Lung microvascular endothelial cell (primary cell): ENCODE data around the gene SARNP. TPM values are rescaled to one million over a fixed set of nuclear protein-coding genes. Genes with fewer than 3 reads are reported as not detected.
"Not testable (repeated sequence)": the region's sequence is repeated elsewhere in the genome, so short reads cannot be mapped to it uniquely, and the experiment has no call there.

Experiments used
- DNase-seq, 2 donors: peaks; one replicate each; pipeline versions ENCODE4 v3.0.0 to v3.0.0-alpha.2; 2010; ENCODE audit warnings: low read depth in 2 of 2
- total RNA-seq: library from RNA; depleted of rRNA; stranded (reverse); fragments of >200 nt; gene quantifications from 2 replicates; pipeline ENCODE4 v1.2.1, GENCODE V29; 2014

SARNP gene
- total RNA-seq, 1 donor from 2014 or later = 74.0 TPM

DNA sequence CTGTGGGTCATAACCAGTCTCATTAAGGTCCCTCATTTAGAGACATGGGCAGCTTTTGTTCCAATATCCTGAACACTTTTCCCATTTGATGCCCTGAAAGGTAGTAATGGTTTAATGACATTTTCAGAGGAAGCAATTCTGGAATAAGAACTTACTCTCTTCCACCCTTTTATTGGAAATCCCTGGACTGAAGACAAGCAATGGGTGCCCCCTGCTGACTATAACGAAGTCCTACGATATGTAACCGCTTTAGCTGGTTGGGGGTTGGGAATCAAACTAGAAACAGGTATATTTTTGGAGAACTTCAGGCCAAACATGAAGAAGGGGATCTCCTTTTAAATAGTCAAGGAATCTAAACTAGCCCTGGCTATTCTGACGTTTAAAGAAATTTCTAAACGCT is 20.5 kb downstream of the SARNP start:
- DNase-seq = peak; percentile 62 to 73

DNA sequence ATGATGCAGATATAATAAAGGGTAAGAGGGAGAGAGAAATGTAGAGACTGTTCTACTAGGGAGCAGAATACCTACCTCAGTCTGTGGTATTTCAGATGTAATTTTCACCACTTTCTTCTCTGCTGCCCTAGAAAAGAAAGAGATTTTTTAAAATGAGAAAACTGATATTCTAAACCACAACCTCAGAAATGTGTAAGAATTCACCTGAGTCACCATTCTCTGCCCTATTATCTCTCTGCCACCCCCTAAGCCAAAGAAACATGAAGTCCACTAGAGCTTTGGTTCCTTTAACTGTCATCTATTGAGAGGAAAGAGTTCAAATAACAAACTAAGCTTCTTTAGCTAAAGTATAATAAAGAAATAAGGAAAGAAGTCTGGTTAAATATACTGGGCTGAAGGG is 21.6 kb downstream of the SARNP start:
- DNase-seq = no peak

DNA sequence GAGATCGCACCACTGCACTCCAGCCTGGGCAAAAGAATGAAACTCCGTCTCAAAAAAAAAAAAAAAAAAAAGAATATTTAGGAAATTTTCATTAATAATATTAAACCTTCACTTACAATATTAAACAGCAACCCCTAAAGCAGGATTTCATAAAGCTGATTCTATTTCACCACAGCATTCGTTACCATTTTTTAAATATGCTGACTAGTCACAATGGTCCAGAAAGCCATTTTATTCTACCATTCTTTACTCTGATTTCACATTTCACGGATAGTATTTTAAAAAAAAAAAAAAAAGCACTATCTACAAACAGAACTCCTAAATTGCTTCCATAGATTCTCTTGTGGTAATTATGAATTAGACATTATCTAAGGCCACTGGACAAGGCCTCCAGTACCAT is 27.6 kb downstream of the SARNP start:
- no peak for DNase-seq

DNA sequence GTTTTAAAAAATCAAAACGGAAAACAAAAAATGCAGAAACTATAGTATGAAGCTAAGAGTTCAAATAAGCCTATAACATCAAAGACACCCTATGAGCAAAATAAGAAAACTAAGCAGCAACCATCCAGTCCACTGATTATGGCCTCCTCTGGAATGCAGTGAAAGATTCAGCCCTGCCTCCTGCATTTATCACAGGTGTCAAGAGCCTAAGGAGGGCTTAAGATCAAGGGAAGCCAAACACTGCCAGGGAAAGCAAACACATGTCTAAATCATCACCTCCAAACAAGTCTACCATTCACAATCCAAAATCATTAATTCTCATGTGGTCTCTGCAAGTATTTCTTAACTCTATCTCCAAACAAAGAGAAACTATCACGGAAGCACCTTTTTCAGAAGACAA is 28.4 kb downstream of the SARNP start:
- no peak for DNase-seq

DNA sequence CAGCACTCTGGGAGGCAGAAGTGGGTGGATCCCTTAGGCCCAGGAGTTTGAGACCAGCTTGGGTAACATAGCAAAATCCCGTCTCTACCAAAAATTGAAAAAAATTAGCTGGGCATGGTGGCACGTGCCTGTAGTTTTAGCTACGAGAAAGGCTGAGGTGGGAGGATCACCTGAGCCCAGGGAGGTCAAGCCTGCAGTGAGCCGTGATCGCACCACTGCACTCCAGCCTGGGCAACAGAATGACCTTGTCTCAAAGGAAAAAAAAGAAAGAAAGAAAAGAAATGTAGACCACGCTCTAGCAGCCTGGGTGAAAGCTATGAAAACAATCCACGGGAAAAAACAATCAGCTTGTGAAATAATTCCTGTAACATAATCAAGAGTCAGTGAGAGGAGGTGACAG is 29.0 kb downstream of the SARNP start:
- no peak for DNase-seq

DNA sequence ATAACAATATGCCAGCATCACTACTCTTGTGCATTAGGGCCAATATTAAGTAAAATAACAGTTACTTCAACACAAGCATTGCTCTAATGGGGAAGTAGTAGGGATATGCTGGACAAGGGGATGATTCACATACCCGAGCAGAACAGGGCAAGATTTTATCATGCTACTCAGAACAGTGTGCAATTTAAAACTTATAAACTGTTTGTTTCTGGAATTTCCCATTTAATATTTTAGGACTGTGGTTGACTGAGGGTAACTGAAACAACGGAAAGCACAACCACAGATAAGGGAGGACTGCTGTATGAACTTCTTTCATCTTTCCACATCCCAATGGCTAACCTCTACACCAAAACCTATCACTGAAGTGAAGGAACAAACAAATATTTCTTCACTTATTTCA is 36.8 kb downstream of the SARNP start:
- DNase-seq = peak in 1 of 2 donors; percentile 4

DNA sequence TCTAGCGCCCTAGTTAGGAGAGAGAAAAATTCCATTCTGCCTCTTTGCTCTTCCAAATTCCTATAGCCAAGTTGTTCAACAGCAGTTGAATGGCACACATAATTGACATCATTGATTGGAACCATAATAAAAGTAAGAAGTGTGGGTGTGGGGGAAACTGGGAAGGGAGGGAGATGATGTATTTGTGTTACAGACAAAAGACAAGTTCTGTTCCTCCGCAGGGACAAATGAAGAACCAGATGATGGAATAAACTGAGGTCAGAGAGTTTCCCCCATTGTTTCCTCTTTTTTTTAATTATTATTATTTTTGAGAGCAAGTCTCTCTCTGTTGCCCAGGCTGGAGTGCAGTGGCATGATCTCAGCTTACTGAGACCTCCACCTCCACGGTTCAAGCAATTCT is 39.7 kb downstream of the SARNP start:
- DNase-seq = no peak

DNA sequence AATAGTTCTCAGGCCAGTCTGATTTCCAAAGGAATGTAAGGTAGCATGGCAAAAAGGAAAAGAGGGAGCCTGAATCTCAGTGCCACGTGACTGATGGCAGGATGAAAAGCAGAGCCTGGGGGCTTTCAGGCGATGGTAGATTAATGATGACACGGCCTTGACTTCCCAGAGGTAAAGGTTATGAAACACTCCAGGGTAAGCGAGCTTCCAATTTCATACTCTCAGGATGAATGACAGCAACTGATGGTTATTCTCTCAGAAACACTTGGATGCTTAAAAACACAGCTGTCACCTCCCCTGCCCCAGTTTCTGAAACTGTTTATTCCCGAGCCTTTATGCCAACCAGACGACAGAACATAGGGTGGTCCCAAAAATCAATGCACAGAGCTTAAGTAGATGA is 45.8 kb downstream of the SARNP start:
- DNase-seq = no peak

DNA sequence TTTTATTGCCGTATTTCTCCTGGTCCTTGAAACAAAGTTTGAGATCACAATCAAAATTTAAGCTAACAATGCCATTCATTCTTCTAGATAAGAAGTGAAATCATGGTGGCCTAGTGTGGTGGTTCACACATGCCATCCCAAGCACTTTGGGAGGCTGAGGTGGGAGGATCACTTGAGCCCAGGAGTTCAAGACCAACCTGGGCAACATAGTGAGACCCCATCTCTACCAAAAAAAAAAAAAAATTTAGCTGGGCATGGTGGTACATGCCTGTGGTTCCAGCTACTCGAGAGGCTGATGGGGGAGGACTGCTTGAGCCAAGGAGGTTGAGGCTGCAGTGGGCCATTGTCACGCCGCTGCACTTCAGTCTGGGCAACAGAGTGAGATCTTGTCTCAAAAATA is 50.4 kb downstream of the SARNP start:
- no peak for DNase-seq

DNA sequence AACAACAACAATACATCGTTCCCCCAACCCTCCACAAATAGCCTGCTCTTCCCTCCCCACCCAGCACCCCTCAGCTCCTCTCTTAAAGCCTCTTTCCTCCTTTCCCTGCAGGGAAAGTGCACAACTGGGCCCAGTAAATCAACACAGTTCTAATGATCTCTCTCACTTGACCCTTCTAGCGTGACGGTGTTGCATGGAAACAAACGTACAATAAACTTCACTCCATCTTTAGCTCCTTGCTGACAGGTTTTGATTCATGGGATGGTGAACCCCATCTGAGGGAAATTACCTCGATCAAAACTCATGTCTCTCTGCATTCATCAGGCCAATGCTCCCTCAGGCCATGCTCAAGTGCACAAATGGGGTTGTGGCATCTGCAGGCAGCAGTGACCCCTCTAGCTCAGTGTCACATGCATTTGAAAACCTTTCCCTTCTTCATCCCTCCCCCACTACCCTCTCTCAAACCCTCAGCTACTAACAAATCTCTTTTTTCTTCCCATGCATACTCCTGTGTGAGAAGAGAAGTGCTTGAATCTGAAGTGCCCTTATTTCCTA is 51.7 kb downstream of the SARNP start:
- no peak for DNase-seq

DNA sequence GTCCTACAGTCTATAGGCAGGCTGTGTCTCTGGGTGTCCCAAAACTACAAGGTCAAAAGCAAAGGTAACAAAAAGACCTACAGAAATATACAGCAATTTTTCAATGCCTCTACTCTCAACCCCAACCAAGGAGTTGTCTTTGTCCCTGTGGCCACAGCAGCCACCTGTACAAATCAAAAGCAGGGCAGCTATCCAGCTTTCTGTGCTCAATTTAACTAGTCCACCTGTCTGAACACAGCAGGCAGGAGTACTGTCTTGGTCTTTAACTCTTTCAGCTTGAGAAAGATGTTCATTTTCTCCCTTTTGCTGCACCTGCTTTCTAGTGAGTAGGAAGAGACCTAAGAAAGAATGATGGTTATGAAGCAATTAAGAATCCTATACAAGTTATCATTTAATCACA is 54.9 kb downstream of the SARNP start:
- DNase-seq = no peak

DNA sequence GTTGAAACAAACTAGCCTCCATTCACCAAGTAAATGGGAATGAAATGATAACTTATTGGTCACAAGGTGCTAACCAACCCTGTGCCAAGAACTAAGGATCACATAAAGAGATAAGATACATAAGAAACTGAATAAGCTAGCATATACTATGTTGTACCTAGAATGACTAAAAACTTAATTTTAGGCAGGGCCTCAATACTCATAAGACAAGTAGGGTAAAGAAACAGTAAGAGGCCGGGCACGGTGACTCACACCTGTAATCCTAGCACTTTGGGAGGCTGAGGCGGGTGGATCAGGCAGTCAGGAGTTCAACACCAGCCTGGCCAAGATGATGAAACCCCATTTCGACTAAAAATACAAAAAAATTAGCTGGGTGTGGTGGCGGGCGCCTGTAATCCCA is 56.9 kb downstream of the SARNP start:
- DNase-seq = no peak

DNA sequence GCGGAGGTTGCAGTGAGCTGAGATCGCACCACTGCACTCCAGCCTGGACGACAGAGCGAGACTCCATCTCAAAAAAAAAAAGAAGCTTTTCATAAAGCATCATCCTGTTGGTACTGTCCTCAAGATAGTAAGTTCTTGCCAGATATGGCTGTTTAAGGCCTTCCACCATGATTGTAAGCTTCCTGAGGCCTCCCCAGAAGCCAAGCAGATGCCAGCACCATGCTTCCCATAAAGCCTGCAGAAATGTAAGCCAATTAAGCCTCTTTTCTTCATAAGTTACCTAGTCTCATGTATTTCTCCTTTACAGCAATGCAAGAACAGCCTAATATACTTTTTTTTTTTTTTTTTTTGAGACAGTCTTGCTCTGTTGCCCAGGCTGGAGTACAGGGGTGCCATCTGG is 58.9 kb downstream of the SARNP start:
- not testable (repeated sequence) for DNase-seq

DNA sequence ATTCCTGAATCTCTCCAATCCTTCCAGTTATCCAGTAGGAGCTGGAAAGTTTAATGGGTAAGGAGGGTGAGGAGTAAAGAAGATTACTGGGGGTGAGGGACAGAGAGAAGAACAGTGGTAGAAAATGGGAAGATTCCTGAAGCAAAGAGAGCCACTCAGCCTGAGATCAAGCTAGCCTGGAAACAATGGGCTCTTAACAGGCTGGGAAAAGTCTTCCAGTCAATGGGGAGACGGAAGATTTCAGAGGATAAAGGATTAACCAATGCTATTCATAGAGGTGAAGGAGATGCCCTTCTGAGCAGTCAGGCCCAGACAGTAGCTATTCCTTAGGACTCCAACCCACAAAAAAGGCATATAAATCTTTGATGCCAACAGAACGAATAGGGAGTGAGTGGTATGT is 59.8 kb downstream of the SARNP start:
- DNase-seq = no peak

DNA sequence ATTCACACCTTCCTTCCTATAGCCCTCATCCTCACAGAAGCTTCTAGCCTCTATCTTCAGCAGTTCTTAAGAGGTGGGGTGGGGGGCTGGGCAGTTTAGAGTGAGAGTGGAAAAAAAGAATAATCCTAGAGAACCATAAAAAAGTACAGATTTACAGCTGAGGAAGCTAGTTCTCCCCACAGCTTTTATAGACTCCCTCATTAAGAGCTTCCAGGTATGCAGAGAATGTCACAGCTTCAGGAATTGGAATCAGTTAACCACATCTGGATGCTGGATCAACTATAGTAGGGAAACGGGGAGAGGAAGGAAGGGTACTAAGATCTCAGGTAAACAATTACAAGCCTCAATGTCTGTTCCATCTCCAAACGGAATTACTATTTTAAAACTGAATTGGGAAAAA is 62.3 kb downstream of the SARNP start:
- DNase-seq = peak in 1 of 2 donors; percentile 15

DNA sequence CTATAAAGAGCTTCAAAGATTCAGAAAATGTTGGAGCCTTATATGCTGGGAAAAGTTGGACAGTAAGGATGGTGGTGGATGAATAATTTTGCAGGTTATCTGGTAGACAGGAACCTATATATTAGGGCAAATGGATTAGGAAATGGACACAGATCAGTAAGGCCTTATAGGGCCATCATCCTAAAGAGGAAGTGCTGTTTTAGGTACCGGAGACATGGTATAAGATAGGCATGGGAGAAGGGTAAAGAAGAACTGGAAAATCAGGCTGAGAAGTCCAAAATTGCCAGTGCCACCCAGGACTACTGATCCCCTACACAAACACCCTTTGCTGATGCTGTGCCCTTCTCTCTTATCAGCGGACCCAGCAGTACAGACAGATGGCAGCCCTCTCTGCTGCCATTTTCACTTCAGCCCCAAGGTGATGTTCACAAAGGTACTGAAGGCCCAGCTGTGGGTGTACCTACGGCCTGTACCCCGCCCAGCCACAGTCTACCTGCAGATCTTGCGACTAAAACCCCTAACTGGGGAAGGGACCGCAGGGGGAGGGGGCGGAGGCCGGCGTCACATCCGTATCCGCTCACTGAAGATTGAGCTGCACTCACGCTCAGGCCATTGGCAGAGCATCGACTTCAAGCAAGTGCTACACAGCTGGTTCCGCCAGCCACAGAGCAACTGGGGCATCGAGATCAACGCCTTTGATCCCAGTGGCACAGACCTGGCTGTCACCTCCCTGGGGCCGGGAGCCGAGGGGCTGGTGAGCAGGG is 69.1 kb downstream of the SARNP start:
- DNase-seq = no peak

DNA sequence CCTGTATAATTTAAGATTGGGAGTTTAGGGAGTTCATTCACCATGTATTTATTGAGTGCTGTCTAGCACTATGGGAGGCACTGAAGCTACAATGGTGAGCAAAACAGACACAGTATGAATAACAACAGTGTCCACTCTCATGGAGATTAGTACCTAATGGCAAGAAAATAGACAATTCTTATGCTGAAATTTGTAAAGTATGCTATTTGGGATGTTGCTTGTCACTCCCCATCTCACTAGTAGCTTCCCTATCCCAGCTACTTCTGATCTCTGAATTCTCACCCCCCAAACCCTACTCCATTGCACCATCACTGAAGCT is 70.7 kb downstream of the SARNP start:
- DNase-seq = no peak

DNA sequence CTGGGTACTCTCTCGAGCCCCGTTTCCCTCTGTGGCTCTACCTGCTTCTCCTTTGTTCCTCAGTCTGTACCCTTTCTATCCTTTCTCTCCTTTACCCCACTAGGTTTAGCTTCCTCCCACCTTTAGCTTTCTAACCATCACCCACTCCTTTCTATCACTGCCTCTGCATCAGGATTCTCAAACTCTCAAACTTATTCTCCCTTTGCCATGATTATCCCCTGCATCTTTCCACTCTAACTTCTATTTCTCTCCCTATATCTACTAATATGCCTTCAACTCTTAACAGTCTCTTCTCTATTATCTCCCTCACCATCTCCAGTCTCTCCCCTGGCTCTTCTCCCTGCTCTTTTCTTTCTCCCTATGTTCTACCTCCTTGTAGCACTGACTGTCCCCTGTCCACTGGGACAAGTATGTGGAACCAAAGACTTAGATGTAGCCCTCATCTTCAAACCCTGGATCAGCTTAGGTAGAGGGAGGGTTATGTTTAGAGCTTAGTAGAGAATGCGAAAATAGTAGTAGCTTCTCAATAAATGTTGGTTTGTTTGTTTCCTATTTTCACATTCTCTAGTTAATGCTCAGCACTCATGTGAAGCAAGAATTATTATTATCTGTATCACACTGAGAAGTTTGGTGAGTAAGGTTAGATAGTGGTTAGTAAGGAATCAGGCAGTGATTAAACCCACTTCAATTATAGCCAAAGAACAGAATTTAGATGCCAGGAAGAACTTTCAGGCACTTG is 71.2 kb downstream of the SARNP start:
- DNase-seq = no peak

DNA sequence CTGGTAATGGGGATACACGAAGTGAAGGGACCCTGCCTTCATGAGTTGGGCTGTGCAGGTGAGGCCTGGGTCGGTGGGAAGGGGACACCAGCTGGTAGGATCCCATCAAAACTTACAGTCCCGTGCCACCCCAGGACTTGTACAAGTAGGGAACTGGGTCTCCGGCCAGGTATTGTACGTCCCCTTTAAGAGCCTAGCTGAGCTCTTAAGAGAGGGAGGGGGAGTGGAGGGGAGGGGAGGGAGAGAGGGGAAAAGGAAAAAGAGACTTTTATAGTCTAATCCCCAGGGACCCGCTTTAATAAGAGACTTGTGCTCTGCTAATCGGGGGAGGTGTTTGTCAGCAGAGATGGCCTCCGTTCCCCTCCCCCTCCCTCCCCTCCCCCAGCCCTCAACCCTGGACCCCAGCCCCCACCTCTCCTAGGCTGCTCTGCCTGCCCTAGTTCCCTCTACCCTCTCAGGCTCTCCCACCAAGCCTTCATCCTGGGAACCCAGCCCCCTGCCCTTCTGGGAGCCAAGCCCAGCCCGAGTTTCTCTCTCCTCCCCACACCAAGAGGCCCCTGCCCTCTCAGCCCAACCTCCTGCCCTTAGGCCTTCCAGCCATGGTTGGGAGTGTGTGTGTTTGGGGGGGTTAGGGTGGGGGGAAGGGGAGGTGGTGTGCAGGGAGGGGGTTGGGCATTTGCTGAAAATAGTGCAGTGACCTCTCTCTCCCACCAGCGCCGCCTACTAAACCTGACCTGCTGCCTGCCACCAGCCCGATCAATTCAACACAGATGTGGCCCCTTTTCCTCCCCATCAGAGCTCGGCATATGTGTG is 72.0 kb downstream of the SARNP start:
- DNase-seq = no peak

DNA sequence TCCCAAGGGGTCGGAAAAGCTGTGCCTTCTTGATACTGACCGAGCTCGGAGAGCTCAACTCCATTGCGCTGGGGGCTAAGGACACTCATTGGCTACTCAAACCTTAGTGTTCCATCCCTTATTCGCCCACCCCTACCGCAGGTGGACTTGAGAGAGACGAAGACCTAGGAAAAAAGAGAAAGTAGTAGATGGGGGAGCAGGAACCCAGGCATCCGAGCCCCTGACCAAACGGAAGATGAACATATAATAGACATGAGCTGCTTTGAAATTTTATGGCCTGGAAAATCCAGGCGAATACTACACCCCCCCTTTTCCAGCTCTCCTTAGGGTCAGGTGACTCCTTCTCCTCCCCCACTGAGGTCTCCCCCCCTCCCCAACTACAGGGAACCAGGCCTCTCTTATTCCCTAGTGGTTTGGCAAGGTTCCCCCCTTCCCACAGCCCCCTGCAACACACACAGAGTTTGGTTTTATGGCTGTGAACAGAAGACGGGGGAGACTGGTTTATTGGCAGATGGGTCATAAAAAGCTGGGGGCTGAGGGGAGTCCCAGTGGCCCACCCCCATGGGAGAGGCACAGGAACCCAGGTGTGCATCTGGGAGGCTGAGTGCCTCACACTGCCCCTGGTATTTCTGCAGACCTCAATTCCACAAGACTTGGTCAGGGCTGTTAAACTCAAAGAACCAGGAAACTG is 73.0 kb downstream of the SARNP start:
- no peak for DNase-seq
